ENCODE measurements around the gene ZSWIM6. TPM values are rescaled to one million over a fixed set of nuclear protein-coding genes. Genes with fewer than 3 reads are reported as not detected.

Gene ZSWIM6
- total RNA-seq, 1 donor from 2014 or later = 8.8 TPM

DNA sequence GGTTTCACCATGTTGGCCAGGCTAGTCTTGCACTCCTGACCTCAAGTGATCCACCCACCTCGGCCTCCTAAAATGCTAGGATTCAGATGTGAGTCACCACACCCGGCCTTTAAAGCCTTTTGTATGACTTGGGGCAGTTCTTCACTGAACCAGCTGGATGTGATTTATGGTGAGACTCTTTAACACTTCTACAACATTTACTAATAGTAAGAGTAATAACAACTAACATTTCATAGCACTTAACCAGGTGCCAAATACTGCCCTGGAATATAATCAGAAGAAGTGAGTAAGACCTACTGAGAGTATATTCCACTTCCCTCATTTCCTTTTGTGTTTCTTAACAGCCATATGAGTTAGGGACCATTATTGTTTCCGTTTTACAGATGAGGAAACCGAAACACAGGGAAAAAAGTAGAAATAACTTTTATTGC lies 10.0 kb downstream of the ZSWIM6 start:
- Histone ChIP-seq H3K4me1 (peaks cover 2 to 3% of the 10 kb centered on the region in 2 donors), H3K9me3 (no peaks in the 10 kb centered on the region), H3K4me3 (no peak overlapping the region), H3K27me3 (no peaks in the 10 kb centered on the region), H3K36me3 (no peaks in the 10 kb centered on the region), H3K27ac (no peak overlapping the region)
- intact Hi-C loops (cut with DNase I) = no loop called here
- TF ChIP-seq, protein P1, sequence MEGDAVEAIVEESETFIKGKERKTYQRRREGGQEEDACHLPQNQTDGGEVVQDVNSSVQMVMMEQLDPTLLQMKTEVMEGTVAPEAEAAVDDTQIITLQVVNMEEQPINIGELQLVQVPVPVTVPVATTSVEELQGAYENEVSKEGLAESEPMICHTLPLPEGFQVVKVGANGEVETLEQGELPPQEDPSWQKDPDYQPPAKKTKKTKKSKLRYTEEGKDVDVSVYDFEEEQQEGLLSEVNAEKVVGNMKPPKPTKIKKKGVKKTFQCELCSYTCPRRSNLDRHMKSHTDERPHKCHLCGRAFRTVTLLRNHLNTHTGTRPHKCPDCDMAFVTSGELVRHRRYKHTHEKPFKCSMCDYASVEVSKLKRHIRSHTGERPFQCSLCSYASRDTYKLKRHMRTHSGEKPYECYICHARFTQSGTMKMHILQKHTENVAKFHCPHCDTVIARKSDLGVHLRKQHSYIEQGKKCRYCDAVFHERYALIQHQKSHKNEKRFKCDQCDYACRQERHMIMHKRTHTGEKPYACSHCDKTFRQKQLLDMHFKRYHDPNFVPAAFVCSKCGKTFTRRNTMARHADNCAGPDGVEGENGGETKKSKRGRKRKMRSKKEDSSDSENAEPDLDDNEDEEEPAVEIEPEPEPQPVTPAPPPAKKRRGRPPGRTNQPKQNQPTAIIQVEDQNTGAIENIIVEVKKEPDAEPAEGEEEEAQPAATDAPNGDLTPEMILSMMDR (IDR thresholded peaks at IDR 0.05) = no peak
- no peak for DNase-seq (ENCODE audit: low spot score in 2 of 2)

DNA sequence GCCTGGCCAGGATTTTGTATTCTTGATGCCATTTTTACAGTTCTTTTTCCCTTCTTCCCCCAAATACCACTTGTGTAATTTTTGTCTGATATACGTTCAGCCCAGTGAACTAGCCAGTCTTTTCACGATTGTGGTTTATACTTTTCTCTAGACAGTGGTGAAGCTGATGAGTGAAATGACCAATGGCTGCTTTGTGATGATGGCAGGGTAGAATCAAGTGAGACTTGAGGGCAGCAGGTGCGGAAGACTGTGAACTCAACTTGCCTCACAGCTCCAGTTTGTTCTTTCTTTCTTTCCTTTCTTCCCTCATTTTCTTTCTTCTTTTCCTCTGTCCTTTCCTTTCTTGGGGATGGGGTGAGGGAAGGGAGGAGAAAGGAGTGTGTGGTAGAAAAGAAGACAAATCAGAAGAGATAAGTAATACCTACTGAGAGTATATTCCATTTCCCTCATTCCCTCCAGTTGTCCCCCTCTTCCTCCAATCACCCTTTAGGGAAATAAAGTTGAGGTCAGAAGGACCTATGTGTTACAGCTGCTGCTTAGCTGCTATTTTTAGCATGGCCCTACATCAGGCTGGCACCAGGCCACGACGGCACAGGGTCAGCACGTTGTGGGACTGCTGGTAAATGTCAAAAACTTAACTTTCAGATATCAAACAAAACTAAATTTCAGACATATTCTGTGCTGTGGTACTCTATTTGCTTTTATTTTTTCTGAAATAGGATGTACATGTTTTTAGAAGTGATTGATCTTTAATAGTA lies 12.3 kb downstream of the ZSWIM6 start:
- intact Hi-C loops (cut with DNase I) = no loop called here
- Histone ChIP-seq H3K4me3 (no peak overlapping the region), H3K27ac (no peak overlapping the region), H3K4me1 (peaks cover 2 to 3% of the 10 kb centered on the region in 2 donors), H3K36me3 (no peaks in the 10 kb centered on the region), H3K27me3 (no peaks in the 10 kb centered on the region), H3K9me3 (no peaks in the 10 kb centered on the region)
- DNase-seq (ENCODE audit: low spot score in 2 of 2) = no peak
- TF ChIP-seq, protein P1 (IDR thresholded peaks at IDR 0.05) = no peak

DNA sequence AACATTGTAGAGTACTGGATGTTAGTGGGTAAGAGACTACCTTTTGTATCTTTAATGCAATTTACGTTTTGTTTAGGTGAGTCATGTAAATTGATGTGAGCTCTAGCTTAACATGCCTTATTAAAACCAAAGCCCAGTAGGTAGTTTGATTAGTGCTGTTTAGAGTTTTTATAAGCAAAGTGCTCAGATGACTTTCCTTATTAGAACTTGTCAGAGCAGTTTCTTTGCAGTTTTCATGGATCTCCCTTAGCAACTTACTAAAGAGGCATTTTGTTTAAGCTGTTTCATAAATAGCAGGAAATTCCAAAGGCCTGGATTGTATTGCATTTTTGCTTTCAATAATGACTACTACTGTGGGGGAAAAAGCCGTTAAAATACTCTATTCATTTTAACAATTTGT lies 14.5 kb downstream of the ZSWIM6 start:
- Histone ChIP-seq H3K9me3 (no peaks in the 10 kb centered on the region), H3K36me3 (no peaks in the 10 kb centered on the region), H3K27me3 (no peaks in the 10 kb centered on the region), H3K4me3 (no peak overlapping the region), H3K4me1 (peaks cover 2 to 3% of the 10 kb centered on the region in 2 donors), H3K27ac (no peak overlapping the region)
- no peak for DNase-seq (ENCODE audit: low spot score in 2 of 2)
- intact Hi-C loops (cut with DNase I) = no loop called here
- TF ChIP-seq, protein P1 (IDR thresholded peaks at IDR 0.05) = no peak

DNA sequence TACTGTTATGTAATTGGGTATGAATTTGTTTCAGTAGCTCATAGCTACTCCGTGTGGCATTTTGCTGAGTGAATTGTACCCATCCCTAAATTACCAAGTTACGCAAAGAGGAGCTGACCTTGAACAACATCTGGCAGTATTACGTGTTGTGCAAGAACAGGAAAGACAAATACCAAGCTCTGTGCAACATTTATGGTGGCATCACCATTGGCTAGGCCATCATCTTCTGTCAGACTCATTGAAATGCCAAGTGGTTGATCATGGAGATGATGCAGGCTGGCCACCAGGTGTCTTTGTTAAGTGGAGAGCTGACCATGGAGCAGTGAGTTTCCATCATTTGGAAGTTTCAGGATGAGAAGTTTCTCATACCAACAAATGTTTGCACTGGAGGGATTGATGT lies 15.0 kb downstream of the ZSWIM6 start:
- no peak overlapping the region for H3K27ac ChIP-seq
- intact Hi-C loops (cut with DNase I) = no loop called here
- H3K4me1 ChIP-seq = peaks cover 1 to 2% of the 10 kb centered on the region in 2 donors
- H3K4me3 ChIP-seq = no peak overlapping the region
- H3K9me3 ChIP-seq = no peaks in the 10 kb centered on the region
- no peak for DNase-seq (ENCODE audit: low spot score in 2 of 2)
- no peaks in the 10 kb centered on the region for H3K27me3 ChIP-seq
- TF ChIP-seq, protein P1 (IDR thresholded peaks at IDR 0.05) = no peak
- no peaks in the 10 kb centered on the region for H3K36me3 ChIP-seq

DNA sequence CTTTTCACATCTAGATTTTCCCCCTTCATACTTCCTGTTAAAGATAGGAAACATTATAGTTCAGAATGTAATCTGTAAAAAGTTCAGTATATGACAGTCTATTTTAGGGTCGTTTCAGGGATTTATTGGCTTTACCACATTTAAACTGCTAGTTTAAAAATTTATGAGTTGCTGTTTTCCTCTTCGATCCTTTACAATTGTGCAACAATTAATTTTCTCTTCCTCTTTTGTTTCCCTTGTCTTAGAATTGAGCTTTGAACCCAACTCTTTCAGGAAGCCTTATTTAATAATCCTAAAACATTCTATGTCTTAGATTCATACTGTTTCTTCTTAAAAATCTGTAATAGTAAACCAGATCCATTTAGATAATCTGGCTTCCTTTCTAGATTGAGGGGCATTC lies 16.4 kb downstream of the ZSWIM6 start:
- TF ChIP-seq, protein P1 (IDR thresholded peaks at IDR 0.05) = no peak
- no peaks in the 10 kb centered on the region for H3K27me3 ChIP-seq

More for the DNA sequence above, 16.4 kb downstream of the ZSWIM6 start:
- no peaks in the 10 kb centered on the region for H3K36me3 ChIP-seq
- H3K4me3 ChIP-seq = no peak overlapping the region
- DNase-seq (ENCODE audit: low spot score in 2 of 2) = no peak
- intact Hi-C loops (cut with DNase I) = no loop called here
- H3K27ac ChIP-seq = no peak overlapping the region
- no peaks in the 10 kb centered on the region for H3K9me3 ChIP-seq
- peaks cover 0 to 2% of the 10 kb centered on the region in 2 donors for H3K4me1 ChIP-seq
